Fibroblast of skin of right quadriceps (primary cell): ENCODE measurements around the gene SETD4.
A peak's percentile ranks its signal among the peaks of the same experiment; 100 is the strongest.
"Not testable (repeated sequence)": the region's sequence is repeated elsewhere in the genome, so short reads cannot be mapped to it uniquely, and the experiment has no call there.

ENCODE experiments used
- DNase-seq: peaks from one replicate; pipeline ENCODE4 v3.0.0-alpha.2; 2013

Gene SETD4

GRCh38 chr21:36077758-36078157, 17.4 kb upstream of the SETD4 start:
- no peak for DNase-seq

- no peak for DNase-seq
These were observed 16.7 kb upstream of the SETD4 start for GRCh38 chr21:36076878-36077655.

DNA sequence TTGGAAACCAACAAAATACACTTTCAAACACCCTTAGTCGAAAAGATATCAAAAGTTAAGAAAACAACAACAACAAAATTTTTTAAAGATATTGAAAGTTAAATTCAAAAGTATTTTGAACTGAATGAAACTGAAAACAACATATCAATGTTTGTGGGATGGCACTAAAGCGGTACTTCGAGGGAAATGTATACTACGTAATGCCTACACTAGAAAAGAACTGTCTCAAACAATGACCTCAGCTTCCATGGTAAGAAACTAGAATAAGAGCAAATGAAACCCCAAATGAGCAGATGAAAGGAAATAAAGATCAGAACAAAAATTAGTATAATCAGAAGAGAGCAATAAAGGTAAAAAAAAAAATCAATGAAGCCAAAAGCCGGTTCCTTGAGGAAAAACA, 15.6 kb upstream of the SETD4 start:
- no peak for DNase-seq

GRCh38 chr21:36075171-36075570, 14.8 kb upstream of the SETD4 start:
- DNase-seq = no peak

DNA sequence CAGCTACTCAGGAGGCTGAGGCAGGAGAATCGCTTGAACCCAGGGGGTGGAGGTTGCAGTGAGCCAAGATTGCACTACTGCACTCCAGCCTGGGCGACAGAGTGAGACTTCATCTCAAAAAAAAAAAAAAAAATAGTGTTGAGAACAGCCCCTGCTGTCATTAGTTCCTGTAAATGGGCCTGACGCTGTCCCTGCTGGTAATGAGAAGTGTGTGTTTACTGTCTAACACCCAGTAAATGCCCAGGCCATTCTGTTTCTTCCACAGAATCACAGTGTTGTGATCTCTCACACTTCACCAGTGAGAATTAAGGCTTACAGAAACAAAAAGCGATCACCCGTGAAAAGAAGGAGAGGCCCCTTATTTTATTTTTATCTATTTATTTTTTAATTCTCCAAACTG, 13.6 kb upstream of the SETD4 start:
- DNase-seq = not testable (repeated sequence)

DNA sequence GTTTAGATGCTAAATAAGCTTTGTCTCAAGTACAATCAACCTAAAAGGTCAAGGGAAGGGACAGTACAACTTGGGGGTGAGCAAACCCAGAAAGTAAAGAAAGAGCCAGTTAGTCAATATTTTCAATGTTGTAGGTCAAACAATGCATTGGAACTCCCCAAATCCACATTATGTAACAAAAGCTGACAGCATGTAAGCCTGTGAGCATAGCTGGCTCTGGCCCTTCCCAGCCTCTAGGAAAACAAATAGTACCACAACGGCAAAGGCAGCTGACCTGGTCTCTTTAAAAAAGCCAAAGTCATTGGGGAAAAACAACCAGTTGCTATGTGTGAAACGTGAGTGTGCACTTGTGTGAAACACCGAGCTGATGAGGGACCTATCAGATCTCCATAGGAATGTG, 12.9 kb upstream of the SETD4 start:
- DNase-seq = no peak

GRCh38 chr21:36072453-36073162, 12.3 kb upstream of the SETD4 start:
- DNase-seq = no peak

DNA sequence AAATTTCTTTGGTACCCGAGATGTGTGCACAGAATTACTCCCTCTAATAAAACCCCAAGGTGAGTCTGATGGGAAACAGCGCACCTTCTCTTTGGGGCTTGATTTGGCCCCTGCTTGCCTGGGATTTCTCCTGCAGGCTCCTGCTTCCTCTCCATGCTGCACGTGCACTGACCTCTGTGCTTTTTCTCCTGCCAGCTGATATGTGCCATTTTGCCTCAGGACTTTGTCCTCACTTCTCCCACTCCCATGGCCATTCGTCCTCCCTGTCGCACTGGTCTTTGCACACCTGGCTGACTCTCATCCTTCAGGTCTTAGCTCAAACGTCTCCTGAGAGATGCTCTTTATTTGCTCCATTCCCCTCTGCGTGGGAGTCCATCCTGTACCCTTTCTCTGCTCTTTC, 10.7 kb upstream of the SETD4 start:
- DNase-seq = no peak

GRCh38 chr21:36069713-36070583, 9.6 kb upstream of the SETD4 start, which contains the start of gene CBR1:
CBR1 (plus strand) TSS chr21:36070024; CDS start chr21:36070116, 92 bp downstream.
- peak; percentile 93 for DNase-seq

DNA sequence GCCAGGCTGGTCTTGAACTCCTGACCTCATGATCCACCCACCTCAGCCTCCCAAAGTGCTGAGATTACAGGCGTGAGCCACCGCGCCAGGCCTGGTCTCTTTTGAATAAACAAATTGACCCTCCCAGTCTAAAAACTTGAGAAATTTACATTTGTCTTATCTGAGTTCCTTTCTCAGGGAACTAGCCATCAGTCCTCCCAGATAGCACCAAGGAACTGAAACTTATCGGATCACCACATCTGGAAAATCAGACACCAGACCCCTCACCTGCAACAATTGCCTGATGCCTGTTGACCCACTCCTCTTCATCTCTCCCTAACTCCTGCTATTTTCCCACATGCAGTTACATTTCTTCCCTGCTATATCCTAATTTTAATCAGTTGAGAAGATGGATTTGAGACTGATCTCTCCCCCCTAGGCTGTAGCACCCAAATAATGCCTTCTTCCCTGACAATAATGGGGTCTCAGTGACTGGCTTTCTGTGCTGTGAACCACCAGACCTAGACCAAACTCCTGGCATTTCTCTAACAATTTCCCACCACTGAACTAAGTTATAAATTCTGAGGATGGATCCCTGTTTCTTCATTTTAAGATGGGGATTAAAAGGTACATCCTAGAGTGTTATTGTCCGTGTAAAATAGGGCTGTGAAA, 8.5 kb upstream of the SETD4 start:
- DNase-seq = no peak

DNA sequence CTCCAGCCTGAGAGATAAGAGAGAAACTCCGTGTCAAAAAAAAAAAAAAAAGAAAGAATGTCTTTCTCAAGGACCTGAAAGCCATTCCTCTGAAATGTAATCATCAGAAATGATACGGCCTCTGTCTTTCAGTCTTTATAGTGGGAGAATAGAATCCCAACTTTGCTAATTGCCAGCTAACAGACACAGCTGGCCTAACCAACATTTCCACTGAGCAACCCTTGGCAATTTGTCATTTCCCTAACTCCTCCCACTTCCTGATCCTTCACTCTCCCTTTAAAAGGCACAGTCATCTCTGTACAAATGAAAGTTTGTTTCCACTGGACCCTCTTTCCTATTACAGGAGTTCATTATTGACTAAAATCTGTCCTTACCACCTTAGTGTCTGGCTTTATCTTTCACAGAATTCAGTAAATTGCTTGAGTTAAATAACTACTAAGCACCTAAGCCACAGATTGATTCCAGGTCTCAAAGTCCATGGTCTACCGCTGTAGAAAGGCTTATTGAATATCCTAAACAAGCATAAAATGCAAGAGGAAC, 5.2 kb upstream of the SETD4 start:
- peak; percentile 65 for DNase-seq

- no peak for DNase-seq
These were observed 3.7 kb upstream of the SETD4 start for GRCh38 chr21:36064085-36064460.

GRCh38 chr21:36063375-36064084, 3.2 kb upstream of the SETD4 start:
- no peak for DNase-seq

- no peak for DNase-seq
These were observed 1.1 kb upstream of the SETD4 start for GRCh38 chr21:36061445-36061844.

DNA sequence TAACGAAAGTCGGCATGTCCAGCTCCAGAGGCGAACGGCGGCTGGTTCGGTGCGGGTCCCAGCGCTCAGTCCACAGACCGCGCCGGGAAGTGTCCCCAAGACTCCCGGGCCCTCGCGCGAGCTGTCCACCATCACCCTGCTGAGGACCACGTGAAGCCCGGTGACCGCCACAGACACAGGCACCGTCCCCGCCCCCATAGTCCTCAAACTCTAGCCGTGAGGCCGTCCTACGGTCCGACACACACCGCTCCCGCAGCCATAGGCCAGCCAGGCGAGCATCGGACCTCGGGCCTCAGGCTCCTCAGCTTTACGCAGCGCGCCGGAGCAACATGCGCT, 535 bp downstream of the SETD4 start:
- DNase-seq = no peak

- DNase-seq = no peak
These were observed 4.8 kb downstream of the SETD4 start for GRCh38 chr21:36055551-36055950.

DNA sequence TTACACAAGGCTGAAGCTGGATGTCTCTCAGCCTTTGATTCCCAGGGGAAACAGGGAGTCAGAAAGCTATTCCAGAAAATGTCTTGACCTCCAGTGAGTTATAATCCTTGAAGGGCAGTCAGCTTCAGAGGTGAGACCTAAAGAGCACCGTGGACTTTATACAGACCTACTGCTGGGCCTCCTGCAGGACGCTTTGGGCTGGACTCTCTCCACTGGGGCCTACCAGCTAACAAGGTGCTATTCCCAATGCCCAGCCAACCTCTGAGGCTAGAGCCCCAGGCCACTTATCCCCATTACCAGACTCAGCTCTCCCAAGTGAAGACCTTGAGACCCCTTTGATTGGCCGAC, 6.6 kb downstream of the SETD4 start:
- DNase-seq = no peak

DNA sequence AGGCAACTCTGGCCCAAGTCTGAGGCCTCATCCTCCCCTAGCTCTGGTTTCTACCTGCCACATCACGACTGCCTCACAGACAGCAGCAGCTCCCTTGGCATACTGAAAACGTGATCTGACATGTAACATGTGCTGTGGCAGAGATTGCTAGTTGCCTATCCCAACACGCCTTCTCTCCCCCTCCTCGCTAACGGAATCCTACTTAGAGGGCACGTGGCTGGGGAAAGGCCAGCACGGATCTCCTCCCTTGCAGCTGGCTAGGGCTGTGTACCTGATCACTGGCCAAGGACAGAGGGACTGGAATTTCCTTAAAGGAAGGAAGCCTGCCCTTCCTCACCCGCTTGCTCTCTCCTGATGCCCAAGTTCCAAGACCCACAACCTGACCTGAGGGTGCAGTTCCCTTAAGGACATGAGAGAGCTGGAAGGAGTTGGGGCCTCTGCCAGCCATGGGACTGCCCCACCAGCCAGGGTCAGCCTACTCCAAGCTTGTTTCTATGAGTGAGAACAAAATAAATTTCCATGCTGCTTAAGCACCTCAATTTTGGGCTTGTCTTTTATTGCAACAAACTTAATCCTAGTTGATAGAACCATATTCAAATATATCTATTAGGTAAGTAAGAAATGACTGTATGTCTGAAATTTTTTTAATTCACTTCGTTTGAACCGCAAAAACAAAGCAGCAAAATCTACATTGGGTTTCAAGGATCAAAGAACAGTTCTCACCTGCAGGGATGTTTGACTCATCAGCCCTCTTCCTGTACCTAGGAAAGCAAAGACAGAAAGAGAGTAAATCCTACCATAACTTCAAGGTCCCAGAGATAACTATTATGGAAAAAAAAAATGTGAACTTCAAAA, 7.2 kb downstream of the SETD4 start:
- no peak for DNase-seq

- no peak for DNase-seq
These were observed 12.0 kb downstream of the SETD4 start for GRCh38 chr21:36048357-36048756.

GRCh38 chr21:36047139-36047538, 13.2 kb downstream of the SETD4 start:
- no peak for DNase-seq

DNA sequence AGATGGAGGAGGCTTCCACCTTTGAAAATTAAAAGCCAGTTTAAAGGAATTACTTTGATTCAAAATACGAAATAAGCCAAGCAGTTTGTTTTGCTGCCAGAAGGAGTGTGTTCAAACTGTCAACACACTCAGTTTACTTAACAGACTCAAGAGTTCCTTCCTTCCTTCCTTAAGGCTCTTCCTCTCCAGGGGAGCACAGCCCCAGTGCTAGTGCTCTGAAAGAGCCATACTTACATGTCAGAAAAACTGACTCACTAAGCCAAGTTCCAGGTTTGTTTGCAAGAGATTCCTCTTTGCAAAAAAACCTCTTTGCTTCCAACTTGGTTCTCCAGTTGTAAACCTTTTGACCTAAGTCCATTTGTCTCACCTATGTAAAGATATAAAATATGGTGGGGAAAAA, 14.3 kb downstream of the SETD4 start:
- no peak for DNase-seq
